Fibroblast of pulmonary artery (primary cell): ENCODE measurements around the gene MARCHF3.

Experiments used
- DNase-seq: peaks from one replicate; pipeline ENCODE4 v3.0.0-alpha.2; 2010; ENCODE audit warnings: low read depth
- H3K4me3 ChIP-seq: replicated peaks from 2 replicates; pipeline ENCODE4 v1.5.1; 2011; ENCODE audit warnings: low read depth, mild to moderate bottlenecking, control low read depth, low read length, moderate library complexity
- CTCF ChIP-seq: IDR thresholded peaks from 2 replicates; pipeline ENCODE4 v1.5.1; 2011; ENCODE audit warnings: mild to moderate bottlenecking, control low read depth, low read length, inconsistent platforms; ENCODE audit errors: missing control alignments

Gene MARCHF3

GRCh38 chr5:127011961-127012644 is 18.3 kb downstream of the MARCHF3 start:
- no peak for TF ChIP-seq CTCF
- H3K4me3 ChIP-seq: no peak overlapping the region
- peak; percentile 33 for DNase-seq

- no peak overlapping the region for H3K4me3 ChIP-seq
- peak; percentile 66 for DNase-seq
- no peak for TF ChIP-seq CTCF
These were observed 19.2 kb downstream of the MARCHF3 start for GRCh38 chr5:127011153-127011552.

GRCh38 chr5:127010362-127010761 is 20.0 kb downstream of the MARCHF3 start:
- no peak for TF ChIP-seq CTCF
- H3K4me3 ChIP-seq: no peak overlapping the region
- no peak for DNase-seq

- TF ChIP-seq CTCF: no peak
- DNase-seq: no peak
- no peak overlapping the region for H3K4me3 ChIP-seq
These were observed 20.6 kb downstream of the MARCHF3 start for GRCh38 chr5:127009784-127010183.

GRCh38 chr5:127008300-127008975 is 21.9 kb downstream of the MARCHF3 start:
- no peak overlapping the region for H3K4me3 ChIP-seq
- DNase-seq: no peak
- TF ChIP-seq CTCF: no peak

- DNase-seq: no peak
- TF ChIP-seq CTCF: no peak
- H3K4me3 ChIP-seq: no peak overlapping the region
These were observed 22.8 kb downstream of the MARCHF3 start for GRCh38 chr5:127007522-127007921.
